ENCODE measurements around the gene RHEBL1.

DNA sequence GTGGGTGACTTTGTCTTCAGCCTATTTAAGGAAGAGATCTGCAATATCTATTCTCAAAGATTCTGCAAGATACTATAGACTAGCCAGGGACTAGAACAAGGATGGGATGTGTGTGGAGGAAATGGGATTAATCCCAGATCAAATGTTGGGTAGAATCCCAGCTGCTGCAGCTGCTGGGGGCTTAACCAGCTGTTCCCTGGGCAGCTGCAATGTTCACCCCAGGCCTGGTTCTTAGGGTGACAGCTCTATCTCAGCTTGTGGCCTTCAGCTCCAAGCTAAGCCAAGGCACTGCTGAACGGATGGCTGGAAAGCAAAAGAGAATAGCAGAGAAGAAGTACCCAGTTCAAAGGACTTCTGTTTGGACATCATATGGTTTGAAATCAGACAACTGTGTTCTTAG, 10.0 kb upstream of the RHEBL1 start:
- TF ChIP-seq, protein P1, sequence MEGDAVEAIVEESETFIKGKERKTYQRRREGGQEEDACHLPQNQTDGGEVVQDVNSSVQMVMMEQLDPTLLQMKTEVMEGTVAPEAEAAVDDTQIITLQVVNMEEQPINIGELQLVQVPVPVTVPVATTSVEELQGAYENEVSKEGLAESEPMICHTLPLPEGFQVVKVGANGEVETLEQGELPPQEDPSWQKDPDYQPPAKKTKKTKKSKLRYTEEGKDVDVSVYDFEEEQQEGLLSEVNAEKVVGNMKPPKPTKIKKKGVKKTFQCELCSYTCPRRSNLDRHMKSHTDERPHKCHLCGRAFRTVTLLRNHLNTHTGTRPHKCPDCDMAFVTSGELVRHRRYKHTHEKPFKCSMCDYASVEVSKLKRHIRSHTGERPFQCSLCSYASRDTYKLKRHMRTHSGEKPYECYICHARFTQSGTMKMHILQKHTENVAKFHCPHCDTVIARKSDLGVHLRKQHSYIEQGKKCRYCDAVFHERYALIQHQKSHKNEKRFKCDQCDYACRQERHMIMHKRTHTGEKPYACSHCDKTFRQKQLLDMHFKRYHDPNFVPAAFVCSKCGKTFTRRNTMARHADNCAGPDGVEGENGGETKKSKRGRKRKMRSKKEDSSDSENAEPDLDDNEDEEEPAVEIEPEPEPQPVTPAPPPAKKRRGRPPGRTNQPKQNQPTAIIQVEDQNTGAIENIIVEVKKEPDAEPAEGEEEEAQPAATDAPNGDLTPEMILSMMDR (IDR thresholded peaks at IDR 0.05; ENCODE audit: low read depth, low read length, missing input control), result no peak
- TF ChIP-seq JUND (IDR thresholded peaks at IDR 0.05), result no peak
- TF ChIP-seq, protein P2, sequence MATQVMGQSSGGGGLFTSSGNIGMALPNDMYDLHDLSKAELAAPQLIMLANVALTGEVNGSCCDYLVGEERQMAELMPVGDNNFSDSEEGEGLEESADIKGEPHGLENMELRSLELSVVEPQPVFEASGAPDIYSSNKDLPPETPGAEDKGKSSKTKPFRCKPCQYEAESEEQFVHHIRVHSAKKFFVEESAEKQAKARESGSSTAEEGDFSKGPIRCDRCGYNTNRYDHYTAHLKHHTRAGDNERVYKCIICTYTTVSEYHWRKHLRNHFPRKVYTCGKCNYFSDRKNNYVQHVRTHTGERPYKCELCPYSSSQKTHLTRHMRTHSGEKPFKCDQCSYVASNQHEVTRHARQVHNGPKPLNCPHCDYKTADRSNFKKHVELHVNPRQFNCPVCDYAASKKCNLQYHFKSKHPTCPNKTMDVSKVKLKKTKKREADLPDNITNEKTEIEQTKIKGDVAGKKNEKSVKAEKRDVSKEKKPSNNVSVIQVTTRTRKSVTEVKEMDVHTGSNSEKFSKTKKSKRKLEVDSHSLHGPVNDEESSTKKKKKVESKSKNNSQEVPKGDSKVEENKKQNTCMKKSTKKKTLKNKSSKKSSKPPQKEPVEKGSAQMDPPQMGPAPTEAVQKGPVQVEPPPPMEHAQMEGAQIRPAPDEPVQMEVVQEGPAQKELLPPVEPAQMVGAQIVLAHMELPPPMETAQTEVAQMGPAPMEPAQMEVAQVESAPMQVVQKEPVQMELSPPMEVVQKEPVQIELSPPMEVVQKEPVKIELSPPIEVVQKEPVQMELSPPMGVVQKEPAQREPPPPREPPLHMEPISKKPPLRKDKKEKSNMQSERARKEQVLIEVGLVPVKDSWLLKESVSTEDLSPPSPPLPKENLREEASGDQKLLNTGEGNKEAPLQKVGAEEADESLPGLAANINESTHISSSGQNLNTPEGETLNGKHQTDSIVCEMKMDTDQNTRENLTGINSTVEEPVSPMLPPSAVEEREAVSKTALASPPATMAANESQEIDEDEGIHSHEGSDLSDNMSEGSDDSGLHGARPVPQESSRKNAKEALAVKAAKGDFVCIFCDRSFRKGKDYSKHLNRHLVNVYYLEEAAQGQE (IDR thresholded peaks at IDR 0.05), result no peak
- TF ChIP-seq, protein P3, sequence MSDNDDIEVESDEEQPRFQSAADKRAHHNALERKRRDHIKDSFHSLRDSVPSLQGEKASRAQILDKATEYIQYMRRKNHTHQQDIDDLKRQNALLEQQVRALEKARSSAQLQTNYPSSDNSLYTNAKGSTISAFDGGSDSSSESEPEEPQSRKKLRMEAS (IDR thresholded peaks at IDR 0.05), result no peak
- TF ChIP-seq, protein P4, sequence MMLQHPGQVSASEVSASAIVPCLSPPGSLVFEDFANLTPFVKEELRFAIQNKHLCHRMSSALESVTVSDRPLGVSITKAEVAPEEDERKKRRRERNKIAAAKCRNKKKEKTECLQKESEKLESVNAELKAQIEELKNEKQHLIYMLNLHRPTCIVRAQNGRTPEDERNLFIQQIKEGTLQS (IDR thresholded peaks at IDR 0.05), result no peak
- no peak for TF ChIP-seq YY1 (IDR thresholded peaks at IDR 0.05)
- no peak for TF ChIP-seq SP1 (IDR thresholded peaks at IDR 0.05)
- TF ChIP-seq EGR1 (IDR thresholded peaks at IDR 0.05; ENCODE audit: low read depth in 2 of 2), result no peak
